ENCODE results near the gene WDR88. TPM values are rescaled to one million over a fixed set of nuclear protein-coding genes. Genes with fewer than 3 reads are reported as not detected.

WDR88 gene
- total and polyA plus RNA-seq, 2 of the 4 experiments (the other 2 are of a cell fraction): not detected

DNA sequence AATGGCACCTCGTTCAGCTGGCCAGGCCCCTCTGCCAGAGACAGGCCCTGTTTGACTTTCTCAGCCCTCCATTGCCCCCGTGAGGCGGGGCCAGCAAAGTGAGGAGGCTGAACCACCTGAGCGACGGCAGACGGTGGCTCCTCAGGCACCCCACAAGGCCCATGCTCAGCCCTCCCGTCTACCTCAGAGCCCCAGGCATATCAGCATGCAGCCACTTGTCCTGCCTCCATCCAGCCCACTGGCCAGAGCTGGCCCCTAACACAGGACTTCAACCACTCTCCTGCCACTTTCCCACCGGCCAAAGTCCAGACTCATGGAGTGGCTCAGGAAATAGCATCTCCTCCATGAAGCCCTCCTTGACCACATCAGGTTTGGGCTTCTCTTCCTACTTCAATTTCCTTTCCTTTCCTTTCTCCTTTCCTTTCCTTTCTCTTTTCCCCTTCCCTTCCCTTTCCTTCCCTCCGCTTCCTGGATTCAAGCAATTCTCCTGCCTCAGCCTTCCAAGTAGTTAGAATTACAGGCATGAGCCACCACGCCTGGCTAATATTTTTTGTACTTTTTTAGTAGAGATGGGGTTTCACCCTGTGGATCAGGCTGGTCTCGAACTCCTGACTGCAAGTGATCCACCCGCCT is 84.4 kb downstream of the WDR88 start:
- Histone ChIP-seq H4K5ac (ENCODE audit: low read depth, low read length) (no peak overlapping the region), H2AK9ac (replicated peaks; ENCODE audit: low read depth, low read length, poor library complexity) (no peak overlapping the region), H3K27me3 (ENCODE audit: control insufficient read depth, insufficient read depth, low read length) (peaks cover 17% of the 10 kb centered on the region; the same call in 1 of the 2 replicates), H3K4me1 (ENCODE audit: control insufficient read depth, insufficient read depth, low read length) (no peaks in the 10 kb centered on the region), H2BK5ac (ENCODE audit: low read depth, low read length, poor library complexity, severe bottlenecking) (no peak overlapping the region), H2BK20ac (ENCODE audit: low read depth, low read length) (no peak overlapping the region), H4K91ac (ENCODE audit: insufficient read depth, low read depth, low read length) (no peak overlapping the region), H3K9ac (ENCODE audit: low read depth, low read length) (no peak overlapping the region), H3K9me1 (ENCODE audit: insufficient read depth, low read length) (no peaks in the 10 kb centered on the region), H3K4me2 (ENCODE audit: low read depth, low read length) (no peak overlapping the region), H3K23ac (ENCODE audit: low read depth, low read length) (no peak overlapping the region), H3K9me3 (ENCODE audit: control insufficient read depth, insufficient read depth, low read length) (no peaks in the 10 kb centered on the region), H3K4ac (ENCODE audit: low read depth, low read length) (no peak overlapping the region), H2BK15ac (ENCODE audit: low read depth, low read length) (no peak overlapping the region), H3K14ac (replicated peaks; ENCODE audit: low read depth, low read length) (no peak overlapping the region), H3K79me1 (ENCODE audit: low read depth in 1 of 2, low read length in 2 of 2) (no peaks in the 10 kb centered on the region), H4K20me1 (ENCODE audit: insufficient read depth, low read length) (no peaks in the 10 kb centered on the region; the same call in 1 of the 2 replicates), H3K4me3 (ENCODE audit: insufficient read depth, low read depth, low read length) (no peak overlapping the region), H2AFZ (replicated peaks; ENCODE audit: low read length, poor library complexity) (peak overlapping the region; percentile 32), H2AK5ac (ENCODE audit: low read depth, low read length) (no peak overlapping the region), H3K36me3 (ENCODE audit: control insufficient read depth, insufficient read depth, low read length) (no peaks in the 10 kb centered on the region), H3K18ac (ENCODE audit: low read depth, low read length) (no peak overlapping the region), H4K8ac (ENCODE audit: low read depth in 2 of 2, low read length in 2 of 2) (no peak overlapping the region), H3K27ac (ENCODE audit: insufficient read depth, low read length) (no peak overlapping the region), H3K56ac (ENCODE audit: extremely low read depth, insufficient read depth, low read length) (no peak overlapping the region), H2BK120ac (ENCODE audit: low read depth, low read length) (no peak overlapping the region)
- intact Hi-C loops (cut with micrococcal nuclease) (no loop called here), in situ Hi-C loops (cut with MboI; ENCODE audit: low sequenced_read_pairs) (no loop called here), dilution Hi-C loops (cut with HindIII; ENCODE audit: low sequenced_read_pairs, unreplicated experiment) (no loop called here)
- ATAC-seq (ENCODE audit: low read depth) (no peak), DNase-seq (no peak)
- ChIA-PET POLR2A (ENCODE audit: unreplicated experiment) (no interaction called here), CTCF (no interaction called here)
- no TSS peak for BruUV-seq (replicated peaks)
- TF ChIP-seq MAZ (IDR thresholded peaks at IDR 0.05; ENCODE audit: borderline replicate concordance, low read depth, low read length) (no peak), ELK1 (IDR thresholded peaks at IDR 0.05; ENCODE audit: borderline replicate concordance, low read depth, low read length) (no peak), NFE2L2 (IDR thresholded peaks at IDR 0.05; ENCODE audit: low read depth, low read length) (no peak), RCOR1 (IDR thresholded peaks at IDR 0.05; ENCODE audit: insufficient replicate concordance, low read length) (no peak), SMC3 (IDR thresholded peaks at IDR 0.05; ENCODE audit: low read depth, low read length) (no peak), RAD21 (IDR thresholded peaks at IDR 0.05; ENCODE audit: low read length) (no peak), MXI1 (IDR thresholded peaks at IDR 0.05; ENCODE audit: borderline replicate concordance, low read depth, low read length) (no peak), CEBPB (IDR thresholded peaks at IDR 0.05; ENCODE audit: low read depth, low read length) (no peak)
- TF ChIP-seq, protein P1, sequence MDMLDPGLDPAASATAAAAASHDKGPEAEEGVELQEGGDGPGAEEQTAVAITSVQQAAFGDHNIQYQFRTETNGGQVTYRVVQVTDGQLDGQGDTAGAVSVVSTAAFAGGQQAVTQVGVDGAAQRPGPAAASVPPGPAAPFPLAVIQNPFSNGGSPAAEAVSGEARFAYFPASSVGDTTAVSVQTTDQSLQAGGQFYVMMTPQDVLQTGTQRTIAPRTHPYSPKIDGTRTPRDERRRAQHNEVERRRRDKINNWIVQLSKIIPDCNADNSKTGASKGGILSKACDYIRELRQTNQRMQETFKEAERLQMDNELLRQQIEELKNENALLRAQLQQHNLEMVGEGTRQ (IDR thresholded peaks at IDR 0.05; ENCODE audit: low read depth, low read length): no peak
- 29% methylated on average over 6 of the region's 12 CpGs; no CpG with 5 or more reads in 1 of the 2 experiments for WGBS, 2 experiments (ENCODE audit: extremely low coverage in 2 of 2, insufficient read length in 1 of 2)

Measured in IMR-90 (cell line).